Esophagus squamous epithelium (tissue), 5 donors: ENCODE measurements around the gene LRRC36. TPM values are rescaled to one million over a fixed set of nuclear protein-coding genes. Genes with fewer than 3 reads are reported as not detected.
A peak's percentile ranks its signal among the peaks of the same experiment; 100 is the strongest.

Experiments
- DNase-seq: peaks from one replicate; lab custom pipeline; 2025; lab: John Stamatoyannopoulos, UW
- H3K27ac ChIP-seq, 4 donors: fragments of 200-600 bp; sonication (generic); one replicate each; pipeline ENCODE4 v1.5.1; 2016 to 2019; ENCODE audit warnings: mild to moderate bottlenecking in 1 of 4
- H3K27me3 ChIP-seq, 4 donors: fragments of 200-600 bp; sonication (generic); 1 replicate in 3 of 4; 2 replicates in 1 of 4; pipeline versions ENCODE4 v1.5.1 to v1.6.0; 2017 to 2021; ENCODE audit warnings: antibody characterized with exemption in 1 of 4
- H3K36me3 ChIP-seq, 3 donors: fragments of 200-600 bp; sonication (generic); one replicate each; pipeline ENCODE4 v1.5.1; 2016 to 2019
- H3K4me1 ChIP-seq, 3 donors: fragments of 200-600 bp; sonication (generic); one replicate each; pipeline ENCODE4 v1.5.1; 2017 to 2019
- H3K4me3 ChIP-seq, 4 donors: fragments of 200-600 bp; sonication (generic); 1 replicate in 3 of 4; 2 replicates in 1 of 4; pipeline ENCODE4 v1.5.1; 2016 to 2019; ENCODE audit warnings: mild to moderate bottlenecking in 2 of 4, moderate library complexity in 1 of 4
- H3K9me3 ChIP-seq, 3 donors: fragments of 200-600 bp; sonication (generic); one replicate each; pipeline ENCODE4 v1.5.1; 2016 to 2019
- CTCF ChIP-seq, 6 experiments: fragments of 450-650 bp in 4 of 6; fragments of 200-600 bp in 2 of 6; sonication (generic) in 2 of 6; IDR thresholded peaks; one replicate each; pipeline ENCODE4 v1.5.1; 2016 to 2019; ENCODE audit warnings: antibody characterized with exemption in 6 of 6, mild to moderate bottlenecking in 4 of 6, moderate library complexity in 4 of 6
- POLR2A ChIP-seq, 4 donors: fragments of 450-650 bp; IDR thresholded peaks; one replicate each; pipeline ENCODE4 v1.6.1; 2017; ENCODE audit warnings: antibody characterized with exemption in 4 of 4, mild to moderate bottlenecking in 4 of 4, moderate library complexity in 3 of 4
- WGBS, 2 donors: methylation state at CpG; one replicate each; pipeline ENCODE4 v1.1.5; 2018; 5-methylcytosine and 5-hydroxymethylcytosine counted together
- intact Hi-C: fragments of 100-400 bp; cut with DNase I; formaldehyde crosslinking; loops from one replicate; pipeline ENCODE4 v1.15.0; 2022
- total RNA-seq, 4 donors: library from RNA; depleted of rRNA; stranded (reverse); fragments of >200 nt; gene quantifications; one replicate each; pipeline ENCODE4 v1.1.0, GENCODE V29; 2016
- donor health status: DM: yes; HTN: yes; CAD: no.

The LRRC36 gene
- total RNA-seq, 4 donors from 2014 or later = not detected

- no peak for DNase-seq
- WGBS, 2 donors = 70 to 94% methylated on average over 2 to 8 of the region's 8 CpGs
- intact Hi-C loops = no loop called here
- Histone ChIP-seq H3K4me3 (no peak overlapping the region), H3K36me3 (no peaks in the 10 kb centered on the region), H3K27ac (no peak overlapping the region), H3K27me3 (peaks cover 0 to 5% (median 0%) of the 10 kb centered on the region in 4 donors), H3K4me1 (peaks cover 15 to 32% (median 23%) of the 10 kb centered on the region in 3 donors), H3K9me3 (no peaks in the 10 kb centered on the region)
- TF ChIP-seq CTCF (IDR thresholded peaks at IDR 0.05) = no peak
- no peak for TF ChIP-seq POLR2A (IDR thresholded peaks at IDR 0.05)
These were observed 61.6 kb downstream of the LRRC36 start for GRCh38 chr16:67388191-67388590.

- H3K27me3 ChIP-seq = peaks cover 0 to 6% (median 0%) of the 10 kb centered on the region in 4 donors
- H3K4me1 ChIP-seq = peaks cover 19 to 36% (median 27%) of the 10 kb centered on the region in 3 donors
- no peaks in the 10 kb centered on the region for H3K9me3 ChIP-seq
- no peak overlapping the region for H3K27ac ChIP-seq
- intact Hi-C loops = no loop called here
- no peak for DNase-seq
- WGBS, 2 donors = no CpG with 5 or more reads among the region's 2 CpGs
- H3K4me3 ChIP-seq = no peak overlapping the region
- no peaks in the 10 kb centered on the region for H3K36me3 ChIP-seq
- TF ChIP-seq POLR2A (IDR thresholded peaks at IDR 0.05) (no peak), CTCF (IDR thresholded peaks at IDR 0.05) (no peak)
These were observed 62.0 kb downstream of the LRRC36 start for GRCh38 chr16:67388591-67388990.

- TF ChIP-seq POLR2A (IDR thresholded peaks at IDR 0.05) (no peak), CTCF (IDR thresholded peaks at IDR 0.05) (no peak)
- DNase-seq = no peak
- intact Hi-C loops = no loop called here
- Histone ChIP-seq H3K36me3 (no peaks in the 10 kb centered on the region), H3K9me3 (no peaks in the 10 kb centered on the region), H3K27me3 (peaks cover 0 to 17% (median 0%) of the 10 kb centered on the region in 4 donors), H3K4me3 (no peak overlapping the region), H3K27ac (no peak overlapping the region), H3K4me1 (peaks cover 34 to 51% (median 37%) of the 10 kb centered on the region in 3 donors)
- WGBS, 2 donors = 76 to 85% methylated on average over 23 to 24 of the region's 27 CpGs
These were observed 63.5 kb downstream of the LRRC36 start for GRCh38 chr16:67389911-67390815.

GRCh38 chr16:67390816-67391423 is 64.3 kb downstream of the LRRC36 start:
- Histone ChIP-seq H3K4me1 (peaks cover 41 to 59% (median 44%) of the 10 kb centered on the region in 3 donors), H3K27ac (peak overlapping the region in 2 of 4 donors; percentile 74 to 82), H3K27me3 (peaks cover 0 to 17% (median 0%) of the 10 kb centered on the region in 4 donors), H3K36me3 (no peaks in the 10 kb centered on the region), H3K9me3 (no peaks in the 10 kb centered on the region), H3K4me3 (no peak overlapping the region)
- TF ChIP-seq CTCF (IDR thresholded peaks at IDR 0.05) (no peak), POLR2A (IDR thresholded peaks at IDR 0.05) (no peak)
- whole genome bisulfite sequencing, 2 donors = 87 to 88% methylated on average over 3 to 4 of the region's 11 CpGs
- DNase-seq = no peak
- intact Hi-C loops = no loop called here
